DOHH2 (cell line): Measurements from ENCODE around the gene MUC2.

Experiments used
- H3F3A ChIP-seq: fragments of 200-600 bp; sonication (generic), shearing (Covaris generic); 2 replicates; pipeline ENCODE4 v1.6.0; 2016; ENCODE audit warnings: antibody characterized with exemption, mild to moderate bottlenecking; ENCODE audit not compliant: control insufficient read depth, insufficient read depth
- H3K27ac ChIP-seq: fragments of 200-600 bp; sonication (generic); 2 replicates; pipeline ENCODE4 v1.5.1; 2014; ENCODE audit warnings: low read depth, mild to moderate bottlenecking, low read length, moderate library complexity
- H3K27me3 ChIP-seq: fragments of 200-600 bp; sonication (generic); 2 replicates; pipeline ENCODE4 v1.6.1; 2014; ENCODE audit warnings: mild to moderate bottlenecking, low read length, mixed read lengths; ENCODE audit not compliant: control insufficient read depth
- H3K36me3 ChIP-seq: fragments of 200-600 bp; sonication (generic); 2 replicates; pipeline ENCODE4 v1.6.1; 2014; ENCODE audit warnings: mild to moderate bottlenecking, low read length, moderate library complexity, mixed read lengths; ENCODE audit not compliant: control insufficient read depth
- H3K4me1 ChIP-seq: fragments of 200-600 bp; sonication (generic); 2 replicates; pipeline ENCODE4 v1.6.1; 2014; ENCODE audit warnings: mild to moderate bottlenecking, low read length, mixed read lengths; ENCODE audit not compliant: control insufficient read depth
- H3K4me2 ChIP-seq: fragments of 200-600 bp; sonication (generic); 2 replicates; pipeline ENCODE4 v1.6.0; 2014; ENCODE audit warnings: mild to moderate bottlenecking, low read length, moderate library complexity
- H3K4me3 ChIP-seq: fragments of 200-600 bp; sonication (generic); 2 replicates; pipeline ENCODE4 v1.5.1; 2014; ENCODE audit warnings: mild to moderate bottlenecking, low read length, mixed read lengths
- H3K79me2 ChIP-seq: fragments of 200-600 bp; sonication (generic); 2 replicates; pipeline ENCODE4 v1.6.1; 2014; ENCODE audit warnings: mild to moderate bottlenecking, low read length, mixed read lengths; ENCODE audit not compliant: control insufficient read depth
- H3K9me2 ChIP-seq: fragments of 200-600 bp; sonication (generic); replicated peaks from 2 replicates; pipeline ENCODE4 v1.6.1; 2014; ENCODE audit warnings: mild to moderate bottlenecking, low read length, mixed read lengths; ENCODE audit not compliant: control insufficient read depth
- H3K9me3 ChIP-seq: fragments of 200-600 bp; sonication (generic); 2 replicates; pipeline ENCODE4 v1.6.1; 2014; ENCODE audit warnings: antibody characterized with exemption, low read length, mixed read lengths; ENCODE audit not compliant: control insufficient read depth, insufficient read depth
- H4K20me1 ChIP-seq: fragments of 200-600 bp; sonication (generic); 2 replicates; pipeline ENCODE4 v1.6.0; 2014; ENCODE audit warnings: low read depth, mild to moderate bottlenecking, antibody characterized with exemption, low read length, moderate library complexity; ENCODE audit not compliant: control insufficient read depth, insufficient read depth
- EZH2phosphoT487 ChIP-seq: fragments of 200-600 bp; sonication (generic); IDR thresholded peaks from 2 replicates; pipeline ENCODE4 v1.6.1; 2017; ENCODE audit warnings: borderline replicate concordance, mild to moderate bottlenecking, antibody characterized with exemption, low read length, moderate library complexity, mixed read lengths
- TF ChIP-seq, protein P1 (sequence below): fragments of 200-600 bp; sonication (generic); IDR thresholded peaks from one replicate; pipeline ENCODE4 v1.5.1; 2014; ENCODE audit warnings: antibody characterized with exemption, mild to moderate bottlenecking, low read depth, low read length; ENCODE audit not compliant: poor library complexity, severe bottlenecking

The MUC2 gene

DNA sequence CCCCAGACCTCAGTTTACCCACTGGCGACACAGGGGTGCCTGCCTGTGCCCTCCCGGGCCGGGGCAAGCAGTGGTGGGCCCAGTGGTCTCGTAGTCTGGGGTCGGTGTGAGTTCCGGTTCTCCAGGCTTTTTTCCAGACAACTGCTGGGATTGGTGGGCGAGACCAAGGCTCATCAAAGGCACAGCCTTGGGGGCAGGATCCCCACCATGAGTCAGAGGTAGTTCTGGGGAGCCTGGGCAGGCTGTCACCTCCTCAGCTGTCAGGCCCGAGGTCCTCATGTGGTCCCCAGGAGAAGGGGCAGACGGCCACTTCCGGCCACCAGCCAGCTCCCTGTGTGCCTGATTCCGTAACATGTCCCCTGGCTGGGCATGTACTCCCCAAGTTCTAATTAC, 827 bp upstream of the MUC2 start:
- Histone ChIP-seq H3K27ac (no peak overlapping the region), H3K27me3 (no peaks in the 10 kb centered on the region), H3K9me2 (no peaks in the 10 kb centered on the region), H4K20me1 (no peaks in the 10 kb centered on the region), H3K9me3 (peaks cover 9% of the 10 kb centered on the region; the same call in 1 of the 2 replicates), H3K4me2 (no peak overlapping the region), H3K4me1 (no peaks in the 10 kb centered on the region), H3K79me2 (no peaks in the 10 kb centered on the region), H3K4me3 (no peak overlapping the region), H3K36me3 (no peaks in the 10 kb centered on the region), H3F3A (no peaks in the 10 kb centered on the region)
- TF ChIP-seq, protein P1, sequence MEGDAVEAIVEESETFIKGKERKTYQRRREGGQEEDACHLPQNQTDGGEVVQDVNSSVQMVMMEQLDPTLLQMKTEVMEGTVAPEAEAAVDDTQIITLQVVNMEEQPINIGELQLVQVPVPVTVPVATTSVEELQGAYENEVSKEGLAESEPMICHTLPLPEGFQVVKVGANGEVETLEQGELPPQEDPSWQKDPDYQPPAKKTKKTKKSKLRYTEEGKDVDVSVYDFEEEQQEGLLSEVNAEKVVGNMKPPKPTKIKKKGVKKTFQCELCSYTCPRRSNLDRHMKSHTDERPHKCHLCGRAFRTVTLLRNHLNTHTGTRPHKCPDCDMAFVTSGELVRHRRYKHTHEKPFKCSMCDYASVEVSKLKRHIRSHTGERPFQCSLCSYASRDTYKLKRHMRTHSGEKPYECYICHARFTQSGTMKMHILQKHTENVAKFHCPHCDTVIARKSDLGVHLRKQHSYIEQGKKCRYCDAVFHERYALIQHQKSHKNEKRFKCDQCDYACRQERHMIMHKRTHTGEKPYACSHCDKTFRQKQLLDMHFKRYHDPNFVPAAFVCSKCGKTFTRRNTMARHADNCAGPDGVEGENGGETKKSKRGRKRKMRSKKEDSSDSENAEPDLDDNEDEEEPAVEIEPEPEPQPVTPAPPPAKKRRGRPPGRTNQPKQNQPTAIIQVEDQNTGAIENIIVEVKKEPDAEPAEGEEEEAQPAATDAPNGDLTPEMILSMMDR = no peak
- no peak for TF ChIP-seq EZH2phosphoT487

DNA sequence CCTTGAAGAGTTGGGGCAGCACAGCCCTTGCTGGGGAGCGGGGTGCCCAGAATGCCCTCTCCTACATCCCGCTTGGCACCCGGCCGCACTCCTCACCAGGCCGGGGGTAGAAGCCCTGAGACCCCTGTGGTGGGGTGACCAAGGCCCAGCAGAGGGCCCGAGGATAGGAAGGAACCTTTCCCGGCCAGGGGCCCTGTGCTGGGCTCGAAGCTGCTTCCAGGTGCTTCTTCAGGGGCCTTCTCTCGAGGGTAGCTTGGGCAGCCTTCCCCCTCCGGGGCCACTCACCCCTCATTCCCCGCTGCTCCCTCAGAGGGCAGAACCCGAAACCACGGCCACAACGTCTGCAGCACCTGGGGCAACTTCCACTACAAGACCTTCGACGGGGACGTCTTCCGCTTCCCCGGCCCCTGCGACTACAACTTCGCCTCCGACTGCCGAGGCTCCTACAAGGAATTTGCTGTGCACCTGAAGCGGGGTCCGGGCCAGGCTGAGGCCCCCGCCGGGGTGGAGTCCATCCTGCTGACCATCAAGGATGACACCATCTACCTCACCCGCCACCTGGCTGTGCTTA, 752 bp downstream of the MUC2 start:
- H3K9me3 ChIP-seq = peaks cover 9% of the 10 kb centered on the region; the same call in 1 of the 2 replicates
- no peak overlapping the region for H3K4me3 ChIP-seq
- H3K4me1 ChIP-seq = no peaks in the 10 kb centered on the region
- H3K79me2 ChIP-seq = no peaks in the 10 kb centered on the region
- no peak overlapping the region for H3K4me2 ChIP-seq
- no peaks in the 10 kb centered on the region for H3K36me3 ChIP-seq
- no peaks in the 10 kb centered on the region for H3K9me2 ChIP-seq
- no peaks in the 10 kb centered on the region for H4K20me1 ChIP-seq
- no peak overlapping the region for H3K27ac ChIP-seq
- no peaks in the 10 kb centered on the region for H3F3A ChIP-seq
- no peak for TF ChIP-seq EZH2phosphoT487
- TF ChIP-seq, protein P1 = no peak
- H3K27me3 ChIP-seq = no peaks in the 10 kb centered on the region

DNA sequence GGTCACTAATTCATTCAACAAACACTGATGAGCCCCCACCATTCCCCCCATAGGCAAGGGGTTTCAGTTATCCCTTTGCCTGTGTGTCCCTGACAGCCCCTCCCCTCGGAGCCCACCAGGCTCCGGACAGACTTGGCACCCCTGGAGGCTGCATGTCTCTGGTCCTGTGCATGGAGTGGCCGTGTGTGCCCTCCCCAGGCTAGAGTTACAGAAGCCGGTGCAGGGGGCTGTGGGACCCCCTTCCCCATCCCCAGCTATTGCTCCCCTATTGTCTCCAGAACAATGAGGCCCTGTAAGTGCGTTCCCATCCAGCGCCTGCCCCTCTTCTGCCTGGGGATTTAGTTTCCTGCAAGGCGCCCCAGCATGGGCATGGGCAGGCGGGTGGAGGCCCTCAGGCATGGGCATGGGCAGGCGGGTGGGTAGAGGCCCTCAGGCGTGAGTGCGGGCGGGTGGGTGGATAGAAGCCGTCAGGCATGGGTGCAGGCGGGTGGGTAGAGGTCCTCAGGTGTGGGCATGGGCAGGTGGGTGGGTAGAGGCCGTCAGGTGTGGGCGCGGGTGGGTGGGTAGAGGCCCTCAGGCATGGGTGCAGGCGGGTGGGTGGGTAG, 1.5 kb downstream of the MUC2 start:
- H3K9me3 ChIP-seq = peaks cover 9% of the 10 kb centered on the region; the same call in 1 of the 2 replicates
- no peak overlapping the region for H3K27ac ChIP-seq
- no peaks in the 10 kb centered on the region for H4K20me1 ChIP-seq

More for the DNA sequence above, 1.5 kb downstream of the MUC2 start:
- no peaks in the 10 kb centered on the region for H3K79me2 ChIP-seq
- H3F3A ChIP-seq = no peaks in the 10 kb centered on the region
- H3K4me3 ChIP-seq = no peak overlapping the region
- no peaks in the 10 kb centered on the region for H3K27me3 ChIP-seq
- H3K9me2 ChIP-seq = no peaks in the 10 kb centered on the region
- no peak overlapping the region for H3K4me2 ChIP-seq
- TF ChIP-seq EZH2phosphoT487 = no peak
- TF ChIP-seq, protein P1 = no peak
- no peaks in the 10 kb centered on the region for H3K4me1 ChIP-seq
- H3K36me3 ChIP-seq = no peaks in the 10 kb centered on the region
